Neural crest cell (in vitro differentiated cells): ENCODE measurements around the gene ZBTB44. TPM values are rescaled to one million over a fixed set of nuclear protein-coding genes. Genes with fewer than 3 reads are reported as not detected.

Experiments
- DNase-seq: peaks from one replicate; pipeline ENCODE4 v3.0.0; 2021; ENCODE audit warnings: low read depth, mixed read lengths, low spot score
- H3K27ac Mint-ChIP-seq: one replicate; pipeline ENCODE4 v1.8.0; 2021; ENCODE audit warnings: mild to moderate bottlenecking, mixed read lengths; ENCODE audit not compliant: unreplicated experiment
- H3K27me3 Mint-ChIP-seq: 2 replicates; pipeline ENCODE4 v1.8.0; 2021; ENCODE audit warnings: low read depth, mild to moderate bottlenecking, mixed read lengths
- H3K36me3 Mint-ChIP-seq: 2 replicates; pipeline ENCODE4 v1.8.0; 2021; ENCODE audit warnings: low read depth, mild to moderate bottlenecking, mixed read lengths
- H3K4me1 Mint-ChIP-seq: 2 replicates; pipeline ENCODE4 v1.8.0; 2021; ENCODE audit warnings: mixed read lengths
- H3K4me3 Mint-ChIP-seq: one replicate; pipeline ENCODE4 v1.8.0; 2021; ENCODE audit warnings: mild to moderate bottlenecking, mixed read lengths
- H3K9me3 Mint-ChIP-seq: 2 replicates; pipeline ENCODE4 v1.8.0; 2021; ENCODE audit warnings: mixed read lengths
- total RNA-seq: library from RNA; stranded (reverse); gene quantifications from 2 replicates; pipeline ENCODE4 v1.2.1, GENCODE V29; 2021
- TF ChIP-seq, protein P1 (sequence below): fragments of 200-600 bp; sonication (generic); conservative IDR thresholded peaks from 2 replicates; pipeline ENCODE4 v1.5.0; 2021; ENCODE audit warnings: antibody characterized with exemption, mild to moderate bottlenecking

The ZBTB44 gene
- total RNA-seq, 1 donor from 2014 or later: 28.1 TPM

DNA sequence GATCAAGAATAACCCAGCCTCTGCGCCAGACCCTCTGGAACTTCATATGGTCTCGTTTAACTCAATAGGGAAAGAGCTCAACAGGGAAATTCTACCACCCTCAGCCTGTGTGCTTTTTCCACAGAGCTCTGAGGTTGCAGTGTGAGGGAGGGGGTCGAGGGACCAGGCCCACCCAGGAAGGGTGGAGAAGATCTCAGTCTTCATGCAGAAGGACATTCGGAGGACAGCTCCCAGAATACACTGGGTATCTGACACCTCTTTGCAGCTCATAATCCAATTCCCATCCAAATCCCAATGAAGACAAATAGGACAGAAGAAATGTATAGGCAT lies 98.5 kb downstream of the ZBTB44 start:
- Mint-ChIP-seq H3K4me3 (no peak overlapping the region), H3K36me3 (no peaks in the 10 kb centered on the region), H3K27me3 (peaks cover 3% of the 10 kb centered on the region), H3K4me1 (peaks cover 8% of the 10 kb centered on the region), H3K27ac (peak overlapping the region; percentile 9), H3K9me3 (no peaks in the 10 kb centered on the region)
- no peak for DNase-seq
- TF ChIP-seq, protein P1, sequence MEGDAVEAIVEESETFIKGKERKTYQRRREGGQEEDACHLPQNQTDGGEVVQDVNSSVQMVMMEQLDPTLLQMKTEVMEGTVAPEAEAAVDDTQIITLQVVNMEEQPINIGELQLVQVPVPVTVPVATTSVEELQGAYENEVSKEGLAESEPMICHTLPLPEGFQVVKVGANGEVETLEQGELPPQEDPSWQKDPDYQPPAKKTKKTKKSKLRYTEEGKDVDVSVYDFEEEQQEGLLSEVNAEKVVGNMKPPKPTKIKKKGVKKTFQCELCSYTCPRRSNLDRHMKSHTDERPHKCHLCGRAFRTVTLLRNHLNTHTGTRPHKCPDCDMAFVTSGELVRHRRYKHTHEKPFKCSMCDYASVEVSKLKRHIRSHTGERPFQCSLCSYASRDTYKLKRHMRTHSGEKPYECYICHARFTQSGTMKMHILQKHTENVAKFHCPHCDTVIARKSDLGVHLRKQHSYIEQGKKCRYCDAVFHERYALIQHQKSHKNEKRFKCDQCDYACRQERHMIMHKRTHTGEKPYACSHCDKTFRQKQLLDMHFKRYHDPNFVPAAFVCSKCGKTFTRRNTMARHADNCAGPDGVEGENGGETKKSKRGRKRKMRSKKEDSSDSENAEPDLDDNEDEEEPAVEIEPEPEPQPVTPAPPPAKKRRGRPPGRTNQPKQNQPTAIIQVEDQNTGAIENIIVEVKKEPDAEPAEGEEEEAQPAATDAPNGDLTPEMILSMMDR: no peak

DNA sequence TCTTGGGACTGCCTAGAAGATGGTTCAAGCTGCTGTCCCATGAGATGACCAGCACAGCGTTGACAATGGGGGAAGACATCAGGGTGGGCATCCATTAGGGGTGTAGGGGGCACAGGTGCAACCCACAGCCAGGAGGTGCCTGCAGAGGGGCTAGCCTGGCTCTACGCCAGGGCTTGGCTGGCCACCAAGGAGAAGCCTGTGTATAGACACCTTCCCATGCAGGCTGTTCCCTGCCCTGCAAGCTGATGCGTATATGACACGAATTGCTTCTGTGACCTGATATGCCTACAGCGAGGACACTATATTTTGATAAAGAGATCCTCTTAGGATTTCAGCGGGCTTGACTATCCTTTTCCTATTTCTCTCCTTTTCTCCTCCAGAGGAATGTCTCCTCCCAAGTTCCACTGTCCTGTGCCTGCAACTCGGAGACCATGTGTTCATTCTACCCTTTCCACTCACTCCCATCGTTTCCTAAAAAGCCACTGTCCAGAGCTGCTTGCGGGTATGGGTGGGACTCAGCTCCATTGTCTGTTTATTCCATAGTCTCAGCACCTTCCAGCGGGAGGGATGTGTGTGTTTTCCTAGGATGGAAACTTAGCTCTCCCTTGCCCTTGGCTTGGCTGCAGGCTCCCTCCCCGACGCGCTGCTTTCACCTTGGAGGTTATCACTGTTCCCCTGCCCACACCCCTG lies 99.0 kb downstream of the ZBTB44 start:
- TF ChIP-seq, protein P1: no peak
- Mint-ChIP-seq H3K27ac (no peak overlapping the region), H3K27me3 (peaks cover 3% of the 10 kb centered on the region), H3K4me1 (peaks cover 8% of the 10 kb centered on the region), H3K4me3 (no peak overlapping the region), H3K9me3 (no peaks in the 10 kb centered on the region), H3K36me3 (no peaks in the 10 kb centered on the region)
- no peak for DNase-seq

DNA sequence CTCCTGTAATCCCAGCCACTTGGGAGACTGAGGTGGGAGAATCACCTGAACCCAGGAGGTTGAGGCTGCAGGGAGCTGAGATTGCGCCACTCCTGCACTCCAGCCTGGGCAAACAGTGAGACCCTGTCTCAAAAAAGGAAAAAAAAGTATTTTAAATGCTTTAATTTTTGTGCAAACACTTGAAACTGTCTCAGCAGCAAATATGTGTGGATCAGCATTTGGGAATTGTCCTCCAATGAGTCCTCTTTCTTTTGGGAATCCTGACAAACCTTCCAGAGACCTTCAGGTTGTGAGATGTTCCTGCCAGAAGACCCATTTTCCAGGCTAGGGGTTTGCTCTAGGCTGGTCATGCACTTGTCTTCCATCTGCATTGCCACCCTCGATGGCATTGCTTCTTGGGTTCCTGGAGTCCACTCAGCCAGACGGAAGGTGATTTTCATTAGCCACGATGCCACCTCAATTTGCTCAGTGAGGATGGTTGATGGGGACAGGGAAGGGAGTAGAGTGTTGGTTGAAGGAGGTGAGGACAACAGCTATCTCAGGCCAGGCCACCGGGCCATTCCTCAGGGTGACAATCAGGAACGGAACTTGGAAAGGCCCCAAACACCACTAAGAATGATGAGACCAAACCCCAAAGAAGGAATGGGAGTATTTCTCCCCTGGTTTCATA lies 99.7 kb downstream of the ZBTB44 start:
- no peak for DNase-seq
- TF ChIP-seq, protein P1: no peak
- H3K36me3 Mint-ChIP-seq: no peaks in the 10 kb centered on the region
- H3K9me3 Mint-ChIP-seq: no peaks in the 10 kb centered on the region
- H3K4me3 Mint-ChIP-seq: no peak overlapping the region
- H3K4me1 Mint-ChIP-seq: peaks cover 8% of the 10 kb centered on the region
- peaks cover 6% of the 10 kb centered on the region for H3K27me3 Mint-ChIP-seq
- no peak overlapping the region for H3K27ac Mint-ChIP-seq

DNA sequence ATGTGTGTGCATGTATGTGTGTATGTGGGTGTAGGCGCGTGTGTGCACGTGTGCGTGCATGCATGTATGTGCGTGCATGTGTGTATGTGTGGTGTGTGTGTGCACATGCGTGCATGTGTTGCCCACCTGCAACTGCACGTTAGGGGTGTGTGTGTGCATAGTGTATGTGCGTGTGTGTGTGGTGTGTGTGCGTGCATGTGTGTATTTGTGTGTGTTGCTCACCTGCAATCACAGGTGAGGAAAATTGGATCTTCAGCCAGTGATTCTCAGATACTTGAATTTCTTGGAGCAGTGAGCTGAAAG lies 100.8 kb downstream of the ZBTB44 start:
- Mint-ChIP-seq H3K27ac (no peak overlapping the region), H3K36me3 (no peaks in the 10 kb centered on the region), H3K9me3 (no peaks in the 10 kb centered on the region), H3K4me1 (peaks cover 8% of the 10 kb centered on the region), H3K4me3 (no peak overlapping the region), H3K27me3 (peaks cover 6% of the 10 kb centered on the region)
- DNase-seq: no peak
- TF ChIP-seq, protein P1: no peak

DNA sequence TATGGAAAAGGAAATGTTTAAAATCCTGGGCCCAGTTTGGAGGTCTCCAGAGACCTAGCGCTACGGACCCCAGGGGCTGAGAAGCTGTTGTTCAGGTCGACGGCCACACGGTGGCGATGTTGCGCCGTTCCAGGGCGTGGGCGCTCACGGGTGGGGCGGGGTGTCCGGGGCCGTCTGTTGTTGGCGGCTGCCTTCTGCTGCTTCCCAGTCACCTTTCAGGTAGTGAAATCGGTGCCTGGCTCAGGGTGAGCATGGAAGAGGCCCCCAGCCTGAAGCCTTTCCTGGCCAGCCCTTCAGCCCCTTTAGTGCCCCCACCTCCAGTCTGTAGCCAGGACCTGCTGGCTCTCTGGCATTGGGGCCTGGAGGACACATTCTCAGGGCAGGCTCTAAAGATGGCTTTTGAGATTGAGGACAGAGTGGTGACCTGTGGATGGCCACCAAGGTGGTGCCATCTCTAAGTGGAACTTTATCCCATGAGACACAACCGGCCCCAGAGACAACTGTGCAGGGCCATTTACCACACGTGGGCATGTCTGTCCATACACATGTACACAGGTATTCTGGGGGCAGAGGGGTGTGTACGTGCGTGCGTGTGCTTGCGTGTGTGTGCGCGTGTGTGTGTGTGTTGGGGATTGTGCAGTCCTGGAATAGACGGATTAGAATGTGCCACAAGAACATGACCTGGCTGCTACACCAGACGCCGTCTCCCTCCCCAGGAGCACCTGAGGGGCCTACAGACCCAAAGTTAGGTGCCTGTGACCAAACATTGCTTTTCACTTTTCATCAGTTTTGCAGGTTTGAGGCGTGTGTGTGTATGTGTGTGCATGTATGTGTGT lies 101.4 kb downstream of the ZBTB44 start:
- Mint-ChIP-seq H3K4me3 (no peak overlapping the region), H3K27ac (no peak overlapping the region), H3K27me3 (peaks cover 6% of the 10 kb centered on the region), H3K36me3 (no peaks in the 10 kb centered on the region), H3K4me1 (peaks cover 8% of the 10 kb centered on the region), H3K9me3 (no peaks in the 10 kb centered on the region)
- DNase-seq: peak; percentile 85
- TF ChIP-seq, protein P1: peak; percentile 97
